HCT116 (cell line): Measurements from ENCODE around the gene SLCO2A1. TPM values are rescaled to one million over a fixed set of nuclear protein-coding genes. Genes with fewer than 3 reads are reported as not detected.

Experiments
- ATAC-seq: fragments of 200-7000 bp; cut with Tn5 transposase; 2 replicates; pipeline ENCODE4 v1.9.1; 2020; ENCODE audit warnings: mild to moderate bottlenecking, moderate library complexity
- BruUV-seq: library from RNA; stranded (reverse); fragments of 400-500 nt; replicated peaks from 2 replicates; lab custom pipeline; 2021; lab: Mats Ljungman, UMichigan
- CTCF ChIA-PET: fragments of 300-600 bp; sonication (Branson Sonifier 250); formaldehyde crosslinking; loops from one replicate; lab custom pipeline; 2021; ENCODE audit warnings: antibody characterized with exemption; lab: Charles Lee
- POLR2A ChIA-PET: fragments of 300-600, 350-600 bp; sonication (Branson Sonifier 250); formaldehyde crosslinking; loops from one replicate; lab custom pipeline; 2021; ENCODE audit warnings: antibody characterized with exemption; lab: Charles Lee
- RAD21 ChIA-PET, 2 experiments: fragments of 300-600 bp; sonication (Branson Sonifier 250); formaldehyde crosslinking; loops; one replicate each; lab custom pipeline; 2023; ENCODE audit warnings: low total read pairs in 2 of 2; ENCODE audit not compliant: uncharacterized antibody in 2 of 2, unreplicated experiment in 2 of 2, low non-redundant PET in 1 of 2; lab: Charles Lee
- DNase-seq: peaks from one replicate; pipeline ENCODE4 v3.0.0-alpha.2; 2010; ENCODE audit warnings: low read depth, low spot score
- H2AFZ ChIP-seq: fragments of 200-600 bp; shearing (Covaris generic), sonication (generic); 2 replicates; pipeline ENCODE4 v1.6.1; 2017; ENCODE audit warnings: low read depth, mixed run types, mixed read lengths, antibody characterized with exemption, low read length; ENCODE audit not compliant: poor library complexity, severe bottlenecking
- H3K27ac ChIP-seq: 2 replicates; pipeline ENCODE4 v1.5.1; 2012; ENCODE audit warnings: low read depth, low read length
- H3K27me3 ChIP-seq: fragments of 200-600 bp; sonication (generic); 2 replicates; pipeline ENCODE4 v1.6.1; 2016; ENCODE audit warnings: mixed run types, low read length, mixed read lengths; ENCODE audit not compliant: insufficient read depth
- H3K36me3 ChIP-seq, 2 experiments: fragments of 200-500 bp in 1 of 2; fragments of 200-600 bp in 1 of 2; sonication (Bioruptor generic) in 1 of 2; sonication (generic) in 1 of 2; 2 replicates each; pipeline versions ENCODE4 v1.5.1 to v1.6.1; 2014 to 2016; ENCODE audit warnings: low read length in 2 of 2, inconsistent platforms in 1 of 2, mixed read lengths in 1 of 2, mixed run types in 1 of 2; ENCODE audit not compliant: insufficient read depth in 2 of 2, control insufficient read depth in 1 of 2
- H3K4me1 ChIP-seq, 2 experiments: fragments of 200-600 bp in 1 of 2; sonication (generic) in 1 of 2; 2 replicates each; pipeline versions ENCODE4 v1.5.1 to v1.6.1; 2012 to 2017; ENCODE audit warnings: low read length in 2 of 2, inconsistent platforms in 1 of 2, mild to moderate bottlenecking in 1 of 2, mixed read lengths in 1 of 2, mixed run types in 1 of 2, moderate library complexity in 1 of 2; ENCODE audit not compliant: insufficient read depth in 2 of 2, control insufficient read depth in 1 of 2
- H3K4me2 ChIP-seq: fragments of 200-600 bp; sonication (generic); 2 replicates; pipeline ENCODE4 v1.6.1; 2017; ENCODE audit warnings: mixed run types, low read length, mixed read lengths
- H3K4me3 ChIP-seq, 2 experiments: fragments of 200-600 bp in 1 of 2; sonication (generic) in 1 of 2; replicated peaks in 1 of 2; 2 replicates each; pipeline ENCODE4 v1.5.1; 2011 to 2016; ENCODE audit warnings: low read length in 2 of 2, control low read depth in 1 of 2, low read depth in 1 of 2, mild to moderate bottlenecking in 1 of 2, mixed read lengths in 1 of 2, mixed run types in 1 of 2
- H3K79me2 ChIP-seq: fragments of 200-600 bp; sonication (generic); 2 replicates; pipeline ENCODE4 v1.6.1; 2017; ENCODE audit warnings: mild to moderate bottlenecking, mixed run types, low read length, moderate library complexity, mixed read lengths; ENCODE audit not compliant: insufficient read depth
- H3K9ac ChIP-seq: fragments of 200-600 bp; sonication (generic); 2 replicates; pipeline ENCODE4 v1.6.1; 2016; ENCODE audit warnings: low read length, mixed read lengths
- H3K9me2 ChIP-seq: fragments of 200-600 bp; sonication (generic), shearing (Covaris generic); 2 replicates; pipeline ENCODE4 v1.6.1; 2017; ENCODE audit warnings: mixed run types, mild to moderate bottlenecking, moderate library complexity; ENCODE audit not compliant: insufficient read depth
- H3K9me3 ChIP-seq, 2 experiments: fragments of 200-500 bp in 1 of 2; fragments of 200-600 bp in 1 of 2; sonication (Bioruptor generic) in 1 of 2; sonication (generic) in 1 of 2; 2 replicates each; pipeline ENCODE4 v1.6.1; 2014 to 2017; ENCODE audit warnings: low read length in 2 of 2, mixed read lengths in 2 of 2, inconsistent platforms in 1 of 2, low read depth in 1 of 2, mild to moderate bottlenecking in 1 of 2, mixed run types in 1 of 2, moderate library complexity in 1 of 2; ENCODE audit not compliant: control insufficient read depth in 1 of 2, insufficient read depth in 1 of 2
- H4K20me1 ChIP-seq: fragments of 200-600 bp; sonication (generic), shearing (Covaris generic); 2 replicates; pipeline ENCODE4 v1.6.1; 2017; ENCODE audit warnings: mixed run types, mild to moderate bottlenecking, moderate library complexity; ENCODE audit not compliant: insufficient read depth
- CBX3 ChIP-seq: IDR thresholded peaks from 2 replicates; pipeline ENCODE4 v1.6.1; 2012; ENCODE audit warnings: low read depth
- CEBPB ChIP-seq: IDR thresholded peaks from 2 replicates; pipeline ENCODE4 v1.6.1; 2012; ENCODE audit warnings: low read depth
- CTCF ChIP-seq, 3 experiments: fragments of 200-600 bp in 1 of 3; sonication (generic) in 1 of 3; IDR thresholded peaks in 2 of 3; conservative IDR thresholded peaks in 1 of 3; 2 replicates each; pipeline ENCODE4 v1.5.1; 2012 to 2017; ENCODE audit warnings: low read depth in 2 of 3, low read length in 2 of 3, antibody characterized with exemption in 1 of 3, borderline replicate concordance in 1 of 3, control low read depth in 1 of 3, mild to moderate bottlenecking in 1 of 3, mixed read lengths in 1 of 3, mixed run types in 1 of 3, moderate library complexity in 1 of 3; ENCODE audit not compliant: insufficient read depth in 1 of 3
- EGR1 ChIP-seq: IDR thresholded peaks from 2 replicates; pipeline ENCODE4 v1.6.1; 2012; ENCODE audit warnings: low read depth
- ELF1 ChIP-seq: IDR thresholded peaks from 2 replicates; pipeline ENCODE4 v1.6.1; 2012; ENCODE audit warnings: low read depth, borderline replicate concordance
- EZH2phosphoT487 ChIP-seq: fragments of 200-600 bp; IDR thresholded peaks from 2 replicates; pipeline ENCODE4 v1.6.1; 2018; ENCODE audit warnings: antibody characterized with exemption, borderline replicate concordance
- JUND ChIP-seq: IDR thresholded peaks from 2 replicates; pipeline ENCODE4 v1.6.1; 2012
- POLR2A ChIP-seq: IDR thresholded peaks from 2 replicates; pipeline ENCODE4 v1.7.0; 2011; ENCODE audit warnings: borderline replicate concordance; ENCODE audit not compliant: insufficient read depth, insufficient read length; ENCODE audit errors: extremely low read depth
- RAD21 ChIP-seq: IDR thresholded peaks from 2 replicates; pipeline ENCODE4 v1.6.1; 2012; ENCODE audit warnings: low read depth, mild to moderate bottlenecking
- SP1 ChIP-seq: IDR thresholded peaks from 2 replicates; pipeline ENCODE4 v1.6.1; 2012; ENCODE audit warnings: low read depth
- SRF ChIP-seq: IDR thresholded peaks from 2 replicates; pipeline ENCODE4 v1.6.1; 2012; ENCODE audit warnings: low read depth
- TCF7L2 ChIP-seq: IDR thresholded peaks from 2 replicates; pipeline ENCODE4 v1.7.0; 2011; ENCODE audit warnings: borderline replicate concordance, inconsistent platforms; ENCODE audit not compliant: insufficient read depth, insufficient read length; ENCODE audit errors: extremely low read depth
- YY1 ChIP-seq: IDR thresholded peaks from 2 replicates; pipeline ENCODE4 v1.6.1; 2011; ENCODE audit warnings: low read length, low read depth, moderate library complexity, mild to moderate bottlenecking; ENCODE audit not compliant: insufficient replicate concordance; ENCODE audit errors: extremely low read depth
- ZFX ChIP-seq: fragments of 450-650 bp; IDR thresholded peaks from 2 replicates; pipeline ENCODE4 v1.6.1; 2017
- ZNF274 ChIP-seq: fragments of 200-500 bp; sonication (Bioruptor generic); IDR thresholded peaks from 2 replicates; pipeline ENCODE4 v1.6.1; 2014; ENCODE audit warnings: mild to moderate bottlenecking, low read depth, low read length, inconsistent platforms
- intact Hi-C: fragments of 100-400 bp; cut with micrococcal nuclease; formaldehyde crosslinking; loops from 2 replicates; pipeline ENCODE4 v1.10.0; 2022
- total RNA-seq: library from RNA; stranded (reverse); gene quantifications from one replicate; pipeline ENCODE4 v1.2.1, GENCODE V29; 2021; ENCODE audit not compliant: unreplicated experiment
- TF ChIP-seq, protein P1 (sequence below): IDR thresholded peaks from 2 replicates; pipeline ENCODE4 v1.6.1; 2012
- TF ChIP-seq, protein P2 (sequence below): IDR thresholded peaks from 2 replicates; pipeline ENCODE4 v1.6.1; 2012

SLCO2A1 gene
- total RNA-seq, 1 experiment from 2014 or later = 0.52 TPM

DNA sequence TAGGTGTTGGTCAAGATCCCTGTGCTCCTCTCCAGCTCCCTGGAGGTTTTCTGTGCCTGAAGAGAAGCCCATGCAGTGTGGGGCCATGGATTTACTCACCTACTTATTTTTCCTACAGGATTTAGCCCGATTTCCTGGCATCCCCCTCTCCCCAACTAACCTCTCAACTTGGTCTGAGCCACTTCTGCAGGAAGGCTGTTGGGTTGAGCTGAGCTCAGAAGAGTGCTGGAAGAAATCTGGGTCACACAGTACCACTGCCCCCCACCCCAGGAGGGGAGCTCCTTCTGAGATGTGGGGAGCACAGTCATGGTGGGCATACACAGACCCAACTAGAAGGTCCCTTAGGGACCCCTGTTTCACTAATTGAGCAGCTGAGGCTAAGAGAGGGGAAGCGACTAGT is 34.4 kb upstream of the SLCO2A1 start:
- POLR2A ChIA-PET = interaction anchor here (0.5 kb wide), 1 partner anchor 14 kb away, joined by 5 read pairs; no protein-coding TSS in a partner anchor
- ATAC-seq (no peak), DNase-seq (no peak)
- Histone ChIP-seq H3K79me2 (no peaks in the 10 kb centered on the region), H2AFZ (no peak overlapping the region), H3K9ac (no peak overlapping the region), H3K9me2 (no peaks in the 10 kb centered on the region), H3K4me3 (no peak overlapping the region), H4K20me1 (no peaks in the 10 kb centered on the region), H3K9me3 (no peaks in the 10 kb centered on the region), H3K36me3 (no peaks in the 10 kb centered on the region), H3K4me1 (peaks cover 0 to 6% of the 10 kb centered on the region in 2 experiments; a peak in 1 of 4 replicates), H3K4me2 (no peak overlapping the region), H3K27ac (no peak overlapping the region), H3K27me3 (no peaks in the 10 kb centered on the region)
- intact Hi-C loops = no loop called here
- BruUV-seq = no TSS peak
- CTCF ChIA-PET = no interaction called here
- TF ChIP-seq CBX3 (no peak), EZH2phosphoT487 (no peak), ELF1 (no peak), ZFX (no peak), JUND (no peak), CTCF (IDR thresholded peaks at IDR 0.05 in 2 of 3, conservative IDR thresholded peaks at IDR 0.05 in 1 of 3; ENCODE audit: borderline replicate concordance in 1 of 3, insufficient read depth in 1 of 3, low read depth in 2 of 3, low read length in 2 of 3) (no peak), EGR1 (no peak), CEBPB (no peak), SRF (no peak), RAD21 (no peak), TCF7L2 (no peak), ZNF274 (no peak), POLR2A (no peak), SP1 (no peak), YY1 (no peak)
- TF ChIP-seq, protein P1, sequence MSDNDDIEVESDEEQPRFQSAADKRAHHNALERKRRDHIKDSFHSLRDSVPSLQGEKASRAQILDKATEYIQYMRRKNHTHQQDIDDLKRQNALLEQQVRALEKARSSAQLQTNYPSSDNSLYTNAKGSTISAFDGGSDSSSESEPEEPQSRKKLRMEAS = no peak
- TF ChIP-seq, protein P2, sequence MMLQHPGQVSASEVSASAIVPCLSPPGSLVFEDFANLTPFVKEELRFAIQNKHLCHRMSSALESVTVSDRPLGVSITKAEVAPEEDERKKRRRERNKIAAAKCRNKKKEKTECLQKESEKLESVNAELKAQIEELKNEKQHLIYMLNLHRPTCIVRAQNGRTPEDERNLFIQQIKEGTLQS = no peak
- RAD21 ChIA-PET = no interaction called here
